Mesendoderm (in vitro differentiated cells): Measurements from ENCODE around the gene DSG2.

Experiments
- DNase-seq: peaks from one replicate; pipeline ENCODE4 v3.0.0; 2013
- H2AK5ac ChIP-seq: 2 replicates; pipeline ENCODE4 v1.6.1; 2013; ENCODE audit warnings: low read length, inconsistent platforms
- H2BK120ac ChIP-seq: 2 replicates; pipeline ENCODE4 v1.6.1; 2013; ENCODE audit warnings: low read depth, mild to moderate bottlenecking, low read length, moderate library complexity, mixed read lengths
- H2BK15ac ChIP-seq: replicated peaks from 2 replicates; pipeline ENCODE4 v1.6.1; 2013; ENCODE audit warnings: low read depth, mild to moderate bottlenecking, moderate library complexity
- H2BK5ac ChIP-seq: 2 replicates; pipeline ENCODE4 v1.6.1; 2013; ENCODE audit warnings: low read length, inconsistent platforms
- H3K18ac ChIP-seq: 2 replicates; pipeline ENCODE4 v1.6.1; 2013; ENCODE audit warnings: mild to moderate bottlenecking, low read length, mixed read lengths
- H3K23ac ChIP-seq: one replicate; pipeline ENCODE4 v1.6.1; 2013; ENCODE audit warnings: low read length
- H3K27ac ChIP-seq: 2 replicates; pipeline ENCODE4 v1.5.1; 2013; ENCODE audit warnings: low read depth, mild to moderate bottlenecking, inconsistent platforms, low read length, moderate library complexity
- H3K27me3 ChIP-seq: 2 replicates; pipeline ENCODE4 v1.6.1; 2013; ENCODE audit warnings: low read length, control low read depth, mild to moderate bottlenecking, inconsistent platforms; ENCODE audit not compliant: insufficient read depth, poor library complexity
- H3K36me3 ChIP-seq: 2 replicates; pipeline ENCODE4 v1.6.1; 2013; ENCODE audit warnings: low read length, inconsistent platforms; ENCODE audit not compliant: control insufficient read depth, insufficient read depth
- H3K4ac ChIP-seq: one replicate; pipeline ENCODE4 v1.6.1; 2013; ENCODE audit warnings: low read depth, mild to moderate bottlenecking, low read length, moderate library complexity
- H3K4me1 ChIP-seq: 2 replicates; pipeline ENCODE4 v1.6.1; 2013; ENCODE audit warnings: low read depth, low read length, inconsistent platforms; ENCODE audit not compliant: control insufficient read depth
- H3K4me2 ChIP-seq: 2 replicates; pipeline ENCODE4 v1.6.1; 2013; ENCODE audit warnings: low read length
- H3K4me3 ChIP-seq: 2 replicates; pipeline ENCODE4 v1.5.1; 2013; ENCODE audit warnings: mild to moderate bottlenecking, low read length
- H3K56ac ChIP-seq: one replicate; pipeline ENCODE4 v1.6.1; 2013; ENCODE audit warnings: low read length
- H3K79me1 ChIP-seq: 2 replicates; pipeline ENCODE4 v1.6.1; 2013; ENCODE audit warnings: low read length, inconsistent platforms
- H3K79me2 ChIP-seq: 2 replicates; pipeline ENCODE4 v1.6.1; 2013; ENCODE audit warnings: mild to moderate bottlenecking, low read length; ENCODE audit not compliant: control insufficient read depth, insufficient read depth
- H3K9ac ChIP-seq: 2 replicates; pipeline ENCODE4 v1.6.1; 2013; ENCODE audit warnings: low read length, inconsistent platforms
- H4K5ac ChIP-seq: one replicate; pipeline ENCODE4 v1.6.1; 2013; ENCODE audit warnings: low read length
- H4K8ac ChIP-seq: one replicate; pipeline ENCODE4 v1.6.1; 2013; ENCODE audit warnings: low read depth, mild to moderate bottlenecking, control low read depth, low read length, moderate library complexity
- WGBS: extraction: QIAGEN DNeasy Blood & Tissue Kit; methylation state at CpG from one replicate; pipeline ENCODE4 v1.1.7; 2013; ENCODE audit warnings: low lambda C conversion rate, missing lambda C conversion rate; ENCODE audit not compliant: insufficient coverage; ENCODE audit errors: extremely low coverage; 5-methylcytosine and 5-hydroxymethylcytosine counted together

The DSG2 gene

DNA sequence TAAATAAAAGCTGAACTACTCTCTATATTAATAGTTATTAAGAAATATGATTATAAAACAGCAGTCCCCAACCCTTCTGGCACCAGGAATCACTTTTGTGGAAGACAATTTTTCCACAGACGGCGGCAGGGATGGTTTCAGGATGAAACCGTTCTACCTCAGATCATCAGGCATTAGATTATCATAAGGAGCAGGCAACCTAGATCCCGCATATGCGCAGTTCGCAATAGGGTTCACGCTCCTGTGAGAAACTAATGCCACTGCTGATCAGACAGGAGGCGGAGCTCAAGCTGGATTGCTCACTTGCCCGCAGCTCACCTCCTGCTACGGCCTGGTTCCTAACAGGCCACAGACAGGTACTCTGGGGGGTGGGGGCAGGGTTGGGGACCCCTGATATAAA, 19.3 kb upstream of the DSG2 start:
- no peak overlapping the region for H3K4me2 ChIP-seq
- no peak overlapping the region for H3K4me3 ChIP-seq
- H3K79me2 ChIP-seq = no peaks in the 10 kb centered on the region
- H3K36me3 ChIP-seq = no peaks in the 10 kb centered on the region
- no peak overlapping the region for H3K56ac ChIP-seq
- H3K18ac ChIP-seq = no peak overlapping the region
- no peak overlapping the region for H2AK5ac ChIP-seq
- no peak overlapping the region for H2BK5ac ChIP-seq
- no peaks in the 10 kb centered on the region for H3K27me3 ChIP-seq
- no CpG with 5 or more reads among the region's 10 CpGs for WGBS
- H4K8ac ChIP-seq = no peak overlapping the region
- no peak overlapping the region for H4K5ac ChIP-seq
- no peak overlapping the region for H3K4ac ChIP-seq
- no peak overlapping the region for H2BK120ac ChIP-seq
- H3K27ac ChIP-seq = no peak overlapping the region
- no peaks in the 10 kb centered on the region for H3K79me1 ChIP-seq
- no peak for DNase-seq
- no peak overlapping the region for H3K9ac ChIP-seq
- H3K4me1 ChIP-seq = no peaks in the 10 kb centered on the region
- H3K23ac ChIP-seq = no peak overlapping the region
- H2BK15ac ChIP-seq = no peak overlapping the region

- no peak overlapping the region for H3K27ac ChIP-seq
- H3K4me2 ChIP-seq = no peak overlapping the region
- H3K4ac ChIP-seq = no peak overlapping the region
- no peak overlapping the region for H3K23ac ChIP-seq
- no peak overlapping the region for H2BK15ac ChIP-seq
- no peak overlapping the region for H2BK120ac ChIP-seq
- no peaks in the 10 kb centered on the region for H3K36me3 ChIP-seq
- no peak for DNase-seq
- H4K8ac ChIP-seq = no peak overlapping the region
- no peaks in the 10 kb centered on the region for H3K79me1 ChIP-seq
- H3K79me2 ChIP-seq = no peaks in the 10 kb centered on the region
- no CpG with 5 or more reads among the region's 1 CpG for WGBS
- no peaks in the 10 kb centered on the region for H3K4me1 ChIP-seq
- H3K18ac ChIP-seq = no peak overlapping the region
- no peaks in the 10 kb centered on the region for H3K27me3 ChIP-seq
- H3K9ac ChIP-seq = no peak overlapping the region
- H2BK5ac ChIP-seq = no peak overlapping the region
- H3K4me3 ChIP-seq = no peak overlapping the region
- no peak overlapping the region for H3K56ac ChIP-seq
- no peak overlapping the region for H2AK5ac ChIP-seq
- no peak overlapping the region for H4K5ac ChIP-seq
Measured at GRCh38 chr18:31482051-31482450, 15.9 kb upstream of the DSG2 start.

GRCh38 chr18:31483396-31483795, 14.6 kb upstream of the DSG2 start:
- no peak overlapping the region for H2BK120ac ChIP-seq
- H3K23ac ChIP-seq = no peak overlapping the region
- WGBS = no CpG with 5 or more reads among the region's 2 CpGs

DNA sequence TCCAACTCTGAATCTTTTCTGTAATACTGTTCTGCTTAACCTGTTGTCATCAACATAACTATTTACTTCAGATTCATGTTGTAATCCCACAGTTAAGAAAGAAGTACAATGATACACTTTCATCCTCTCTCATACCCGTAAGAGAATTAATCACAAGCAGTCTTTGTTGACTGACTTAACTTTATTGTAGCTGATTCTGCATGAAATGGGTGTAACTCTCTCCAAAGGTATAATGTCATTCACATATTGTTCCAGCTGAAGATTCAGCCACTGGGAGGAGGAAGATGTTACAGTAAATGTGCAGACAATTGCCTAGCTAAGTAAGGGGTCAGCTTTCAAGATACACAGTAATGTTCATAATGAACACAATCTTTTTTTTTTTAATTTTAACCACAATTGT, 13.5 kb upstream of the DSG2 start:
- H3K4ac ChIP-seq = no peak overlapping the region
- H3K36me3 ChIP-seq = no peaks in the 10 kb centered on the region
- no peaks in the 10 kb centered on the region for H3K27me3 ChIP-seq
- H3K4me2 ChIP-seq = no peak overlapping the region
- H4K8ac ChIP-seq = no peak overlapping the region
- no peak overlapping the region for H3K56ac ChIP-seq
- no peak overlapping the region for H3K27ac ChIP-seq
- no peak overlapping the region for H2AK5ac ChIP-seq
- no peak overlapping the region for H2BK5ac ChIP-seq
- DNase-seq = no peak
- H3K4me3 ChIP-seq = no peak overlapping the region
- H4K5ac ChIP-seq = no peak overlapping the region
- H3K9ac ChIP-seq = no peak overlapping the region
- no peaks in the 10 kb centered on the region for H3K79me1 ChIP-seq
- no peak overlapping the region for H2BK120ac ChIP-seq
- H3K18ac ChIP-seq = no peak overlapping the region
- H3K23ac ChIP-seq = no peak overlapping the region
- H2BK15ac ChIP-seq = no peak overlapping the region
- no peaks in the 10 kb centered on the region for H3K4me1 ChIP-seq
- no peaks in the 10 kb centered on the region for H3K79me2 ChIP-seq
- no CpG with 5 or more reads among the region's 1 CpG for WGBS

More at GRCh38 chr18:31483396-31483795, 14.6 kb upstream of the DSG2 start:
- Histone ChIP-seq H3K4me1 (no peaks in the 10 kb centered on the region), H3K79me2 (no peaks in the 10 kb centered on the region), H3K56ac (no peak overlapping the region), H2BK15ac (no peak overlapping the region), H2BK5ac (no peak overlapping the region), H3K27ac (no peak overlapping the region), H3K4me3 (no peak overlapping the region), H3K36me3 (no peaks in the 10 kb centered on the region), H3K4ac (no peak overlapping the region), H3K4me2 (no peak overlapping the region), H3K27me3 (no peaks in the 10 kb centered on the region), H4K5ac (no peak overlapping the region), H2AK5ac (no peak overlapping the region), H3K9ac (no peak overlapping the region), H3K79me1 (no peaks in the 10 kb centered on the region), H3K18ac (no peak overlapping the region), H4K8ac (no peak overlapping the region)
- no peak for DNase-seq

DNA sequence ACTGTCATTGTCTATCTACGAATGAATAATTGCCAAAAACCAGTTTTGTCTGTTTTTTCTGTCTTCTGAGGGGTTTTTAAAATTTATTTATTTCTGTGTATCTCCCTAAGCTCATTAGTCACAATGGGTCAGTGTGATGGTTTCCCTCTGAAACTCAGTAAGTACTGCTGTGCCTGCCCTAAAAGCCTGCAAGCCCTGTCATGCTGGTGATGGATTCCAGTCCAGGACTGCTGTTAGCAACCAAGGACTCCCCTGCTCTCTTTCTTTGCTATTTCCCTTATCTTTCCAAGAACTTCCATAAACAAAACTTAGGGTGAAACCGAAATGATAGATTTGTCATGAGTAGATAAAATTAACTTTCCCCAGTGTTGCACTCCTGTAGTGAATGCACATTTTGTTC, 11.8 kb upstream of the DSG2 start:
- Histone ChIP-seq H2BK120ac (no peak overlapping the region), H4K5ac (no peak overlapping the region), H3K4me3 (no peak overlapping the region), H3K18ac (no peak overlapping the region), H3K23ac (no peak overlapping the region), H3K56ac (no peak overlapping the region), H2BK5ac (no peak overlapping the region), H2BK15ac (no peak overlapping the region), H3K36me3 (no peaks in the 10 kb centered on the region), H3K4ac (no peak overlapping the region), H3K9ac (no peak overlapping the region), H3K27me3 (no peaks in the 10 kb centered on the region), H3K27ac (no peak overlapping the region), H3K79me2 (no peaks in the 10 kb centered on the region), H3K4me2 (no peak overlapping the region), H2AK5ac (no peak overlapping the region), H3K4me1 (no peaks in the 10 kb centered on the region), H3K79me1 (no peaks in the 10 kb centered on the region), H4K8ac (no peak overlapping the region)
- no CpG with 5 or more reads among the region's 2 CpGs for WGBS
- DNase-seq = no peak

DNA sequence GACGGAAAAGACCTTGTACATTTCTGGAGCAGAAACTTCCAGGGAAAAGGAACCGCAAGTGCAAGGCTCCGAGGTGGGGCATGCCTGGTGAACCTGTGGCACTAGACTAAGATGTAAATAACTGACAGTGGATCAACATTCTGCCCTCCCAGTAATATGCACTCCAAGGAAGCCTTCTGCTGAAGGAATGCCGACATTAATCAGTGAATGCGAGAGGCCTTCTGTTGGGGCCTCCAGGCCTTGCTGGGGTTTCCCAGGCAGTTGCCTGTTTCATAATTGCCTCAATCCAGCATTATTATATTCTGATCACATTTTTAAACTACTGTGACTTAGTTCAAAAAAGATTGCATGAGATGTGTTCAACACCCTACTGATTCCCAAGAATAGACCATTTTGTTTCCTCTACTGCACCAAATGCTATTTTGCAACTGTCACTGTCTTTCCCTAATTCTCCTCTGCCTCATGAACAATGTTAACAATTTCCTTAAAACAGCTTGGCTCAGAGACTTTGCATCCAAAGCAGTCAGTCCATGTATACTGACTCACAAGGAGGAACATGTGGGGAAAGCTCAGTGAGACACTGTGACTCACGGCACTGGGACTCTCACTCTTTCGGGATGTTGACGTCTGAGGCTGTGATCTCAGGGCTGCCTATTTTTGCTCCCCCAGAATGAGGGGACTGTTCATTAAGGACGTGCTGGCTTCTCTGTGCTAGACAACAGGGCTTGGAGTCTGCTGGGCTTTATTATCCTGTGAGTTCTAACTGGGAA, 10.5 kb upstream of the DSG2 start:
- Histone ChIP-seq H3K27me3 (no peaks in the 10 kb centered on the region), H3K27ac (no peak overlapping the region), H3K4me3 (no peak overlapping the region), H2BK15ac (no peak overlapping the region), H3K18ac (no peak overlapping the region), H3K56ac (no peak overlapping the region), H3K9ac (no peak overlapping the region), H3K4ac (no peak overlapping the region), H4K5ac (no peak overlapping the region), H3K79me2 (no peaks in the 10 kb centered on the region), H2AK5ac (no peak overlapping the region), H4K8ac (no peak overlapping the region), H3K79me1 (no peaks in the 10 kb centered on the region), H3K23ac (no peak overlapping the region), H3K4me1 (no peaks in the 10 kb centered on the region), H3K36me3 (no peaks in the 10 kb centered on the region), H2BK5ac (no peak overlapping the region), H3K4me2 (no peak overlapping the region), H2BK120ac (no peak overlapping the region)
- no CpG with 5 or more reads among the region's 9 CpGs for WGBS
- DNase-seq = no peak
